Ureter (tissue), 1 donor: ENCODE results near the gene TNFAIP1. TPM values are rescaled to one million over a fixed set of nuclear protein-coding genes. Genes with fewer than 3 reads are reported as not detected.

Experiments
- total RNA-seq: library from RNA; stranded (reverse); gene quantifications from one replicate; pipeline ENCODE4 v1.2.4, GENCODE V29; 2023
- donor health status: DM: yes; HTN: yes; CAD: no.

The TNFAIP1 gene
- total RNA-seq, 1 donor from 2014 or later = 55.1 TPM

Other genes starting within 250 kb of the TNFAIP1 start
- 237 TPM for gene TMEM97, start 16.6 kb upstream of the TNFAIP1 start, total RNA-seq
- gene IFT20, start 289 bp upstream of the TNFAIP1 start, total RNA-seq = 48.8 TPM
- gene POLDIP2, start 21.8 kb downstream of the TNFAIP1 start, total RNA-seq = 74.6 TPM
- not detected for gene SEBOX, start 29.4 kb downstream of the TNFAIP1 start, total RNA-seq
- 1.0 TPM for gene VTN, start 34.5 kb downstream of the TNFAIP1 start, total RNA-seq
- gene SARM1, start 35.9 kb downstream of the TNFAIP1 start, total RNA-seq = 34.7 TPM
- 15.4 TPM for gene SLC46A1, start 70.5 kb downstream of the TNFAIP1 start, total RNA-seq
- 0.62 TPM for gene SLC13A2, start 137.9 kb downstream of the TNFAIP1 start, total RNA-seq
- gene FOXN1, start 170.6 kb downstream of the TNFAIP1 start, total RNA-seq = 1.5 TPM
- gene UNC119, start 216.9 kb downstream of the TNFAIP1 start, total RNA-seq = 37.5 TPM
- 52.9 TPM for gene PIGS, start 235.8 kb downstream of the TNFAIP1 start, total RNA-seq
- gene ALDOC, start 241.1 kb downstream of the TNFAIP1 start, total RNA-seq = 15.7 TPM